ACC112 (cell line): ENCODE measurements around the gene FAR2.
"Not testable (repeated sequence)": the region's sequence is repeated elsewhere in the genome, so short reads cannot be mapped to it uniquely, and the experiment has no call there.

ENCODE experiments used
- H2AFZ ChIP-seq: fragments of 200-600 bp; sonication (generic); one replicate; pipeline ENCODE4 v1.6.0; 2017; ENCODE audit warnings: antibody characterized with exemption, low read length; ENCODE audit not compliant: unreplicated experiment
- H3K27ac ChIP-seq: fragments of 200-600 bp; sonication (generic); 2 replicates; pipeline ENCODE4 v1.5.1; 2014; ENCODE audit warnings: low read depth, mild to moderate bottlenecking, antibody characterized with exemption, low read length, moderate library complexity
- H3K27me3 ChIP-seq: fragments of 200-600 bp; sonication (generic); 2 replicates; pipeline ENCODE4 v1.6.1; 2014; ENCODE audit warnings: mild to moderate bottlenecking, antibody characterized with exemption, low read length, moderate library complexity, mixed read lengths; ENCODE audit not compliant: insufficient read depth
- H3K36me3 ChIP-seq: fragments of 200-600 bp; sonication (generic); 2 replicates; pipeline ENCODE4 v1.6.1; 2016; ENCODE audit warnings: mild to moderate bottlenecking, antibody characterized with exemption, low read length, moderate library complexity, mixed read lengths; ENCODE audit not compliant: insufficient read depth
- H3K4me1 ChIP-seq: fragments of 200-600 bp; sonication (generic); one replicate; pipeline ENCODE4 v1.6.1; 2016; ENCODE audit warnings: low read length, mixed read lengths; ENCODE audit not compliant: insufficient read depth, unreplicated experiment, control insufficient read depth
- H3K4me3 ChIP-seq: fragments of 200-600 bp; sonication (generic); 2 replicates; pipeline ENCODE4 v1.5.1; 2014; ENCODE audit warnings: mild to moderate bottlenecking, low read depth, low read length
- H3K79me2 ChIP-seq: fragments of 200-600 bp; sonication (generic); one replicate; pipeline ENCODE4 v1.6.0; 2016; ENCODE audit warnings: low read length; ENCODE audit not compliant: control insufficient read depth, unreplicated experiment, insufficient read depth

The FAR2 gene

GRCh38 chr12:29376118-29376517 is 227.0 kb downstream of the FAR2 start:
- peaks cover 71% of the 10 kb centered on the region for H3K79me2 ChIP-seq
- peaks cover 22% of the 10 kb centered on the region for H3K36me3 ChIP-seq
- peaks cover 7% of the 10 kb centered on the region for H3K4me1 ChIP-seq
- no peaks in the 10 kb centered on the region for H3K27me3 ChIP-seq
- H3K27ac ChIP-seq: no peak overlapping the region
- no peak overlapping the region for H2AFZ ChIP-seq
- no peak overlapping the region for H3K4me3 ChIP-seq

DNA sequence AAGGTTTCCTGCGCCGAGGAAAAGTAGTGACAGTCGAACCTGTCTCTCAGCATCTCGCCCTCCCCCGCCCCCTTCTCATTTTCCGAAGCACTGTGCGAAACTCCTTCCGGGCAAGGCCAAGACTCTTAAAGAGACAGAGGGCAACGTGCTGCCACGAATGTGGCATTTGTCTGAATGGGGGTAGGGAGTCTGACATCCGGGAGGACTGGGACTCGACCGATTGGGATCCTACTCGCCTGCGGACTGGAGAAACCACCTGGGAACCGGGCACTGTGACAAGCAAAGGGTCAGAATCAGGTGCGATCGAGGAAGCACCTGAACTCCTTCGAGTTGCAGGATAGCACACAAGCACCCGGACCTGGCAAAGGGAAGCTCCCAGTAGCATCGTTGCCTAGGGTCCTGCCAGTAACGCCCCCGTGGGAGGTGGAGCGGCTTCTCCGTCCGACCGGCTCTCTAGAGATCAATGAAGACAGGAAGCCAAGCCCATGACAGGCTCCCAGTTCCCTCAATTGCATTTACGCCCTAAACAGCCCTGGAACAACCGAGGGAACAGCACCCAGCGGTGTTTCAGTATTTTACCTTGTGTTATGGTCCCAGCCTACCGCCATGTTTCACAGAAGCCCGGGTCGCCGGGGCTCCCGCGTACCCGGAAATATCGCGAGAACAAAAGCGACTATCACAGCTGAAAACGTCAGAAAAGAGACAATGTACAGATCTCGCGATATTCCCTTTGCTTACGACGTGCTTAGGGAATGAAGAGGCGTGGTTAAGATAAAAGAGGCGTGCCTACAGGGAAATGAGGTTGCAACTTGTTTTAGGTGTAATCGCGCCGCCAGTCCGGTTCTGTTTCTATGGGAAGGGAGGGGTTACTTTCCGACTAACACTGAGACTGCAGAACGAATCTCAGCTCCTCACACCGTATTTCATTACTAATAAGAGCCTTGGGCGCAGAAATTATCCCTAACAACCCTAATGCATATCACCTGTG is 231.8 kb downstream of the FAR2 start, which contains the start of gene ERGIC2:
ERGIC2 (minus strand) TSS at position 637 of the 988 bp plus-strand sequence. CDS start 9,539 bp downstream, outside the sequence.
- Histone ChIP-seq H3K4me3 (peak within 1 kb of the TSS; percentile 90), H3K27me3 (no peaks in the 10 kb centered on the region), H3K27ac (peak within 1 kb of the TSS; percentile 81), H3K4me1 (peaks cover 7% of the 10 kb centered on the region), H3K36me3 (peaks cover 18% of the 10 kb centered on the region), H2AFZ (peak within 1 kb of the TSS; percentile 93), H3K79me2 (peaks cover 50% of the 10 kb centered on the region)

- Histone ChIP-seq H3K36me3 (peaks cover 9% of the 10 kb centered on the region), H3K4me1 (peaks cover 7% of the 10 kb centered on the region), H3K27me3 (no peaks in the 10 kb centered on the region), H2AFZ (peak overlapping the region; percentile 85), H3K4me3 (no peak overlapping the region), H3K27ac (no peak overlapping the region), H3K79me2 (peaks cover 35% of the 10 kb centered on the region)
Observed at GRCh38 chr12:29382251-29382650, 233.2 kb downstream of the FAR2 start.

GRCh38 chr12:29385194-29385593 is 236.1 kb downstream of the FAR2 start:
- not testable (repeated sequence) for H3K27me3 ChIP-seq, H3K79me2 ChIP-seq, H2AFZ ChIP-seq, H3K4me1 ChIP-seq, H3K36me3 ChIP-seq, H3K27ac ChIP-seq, H3K4me3 ChIP-seq
